ENCODE results near the gene MCRS1. TPM values are rescaled to one million over a fixed set of nuclear protein-coding genes. Genes with fewer than 3 reads are reported as not detected.
"Not testable (repeated sequence)": the region's sequence is repeated elsewhere in the genome, so short reads cannot be mapped to it uniquely, and the experiment has no call there.

MCRS1 gene, protein sequence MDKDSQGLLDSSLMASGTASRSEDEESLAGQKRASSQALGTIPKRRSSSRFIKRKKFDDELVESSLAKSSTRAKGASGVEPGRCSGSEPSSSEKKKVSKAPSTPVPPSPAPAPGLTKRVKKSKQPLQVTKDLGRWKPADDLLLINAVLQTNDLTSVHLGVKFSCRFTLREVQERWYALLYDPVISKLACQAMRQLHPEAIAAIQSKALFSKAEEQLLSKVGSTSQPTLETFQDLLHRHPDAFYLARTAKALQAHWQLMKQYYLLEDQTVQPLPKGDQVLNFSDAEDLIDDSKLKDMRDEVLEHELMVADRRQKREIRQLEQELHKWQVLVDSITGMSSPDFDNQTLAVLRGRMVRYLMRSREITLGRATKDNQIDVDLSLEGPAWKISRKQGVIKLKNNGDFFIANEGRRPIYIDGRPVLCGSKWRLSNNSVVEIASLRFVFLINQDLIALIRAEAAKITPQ
- total RNA-seq: 62.4 and 118 TPM in 2 replicates

DNA sequence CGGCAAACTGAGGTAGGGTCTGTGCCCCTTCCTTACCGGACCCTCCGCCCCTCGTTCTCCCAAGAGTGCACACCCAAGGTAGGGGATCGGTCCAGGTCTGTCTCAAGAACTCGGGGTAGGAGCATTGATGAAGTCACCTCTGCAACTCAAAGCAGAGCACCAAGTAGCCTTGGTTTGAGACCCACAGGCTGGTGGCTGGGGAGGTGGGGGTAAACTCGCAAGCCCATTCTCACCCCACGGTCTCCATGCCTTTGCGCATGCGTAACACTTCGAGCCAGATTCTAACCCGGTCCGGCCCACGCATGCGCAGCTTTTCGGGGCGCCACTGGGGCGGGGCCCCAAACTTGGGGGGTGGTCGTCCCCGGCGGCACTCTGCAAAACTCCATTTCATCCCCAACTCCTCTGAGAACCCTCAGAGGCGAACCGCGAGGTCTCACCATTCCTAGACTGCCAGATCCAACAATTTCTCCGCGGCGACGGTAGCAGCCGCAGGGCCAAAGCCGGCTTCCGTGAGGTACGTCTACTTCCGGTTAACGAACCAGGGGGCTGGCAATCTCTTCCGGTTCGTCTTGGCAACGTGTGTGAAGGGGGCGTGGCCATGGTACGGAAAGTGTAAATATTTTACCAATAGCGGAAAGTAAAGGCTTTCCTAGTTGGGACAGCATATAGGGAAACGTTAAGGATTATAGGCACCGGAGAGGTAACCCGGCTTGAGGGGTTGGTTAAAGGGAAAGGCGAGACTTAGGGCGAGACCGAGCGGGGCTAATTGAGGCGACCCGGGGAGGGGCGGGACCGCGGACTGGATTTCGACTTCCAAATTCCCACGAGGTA is at the start of gene MCRS1:
TSS of gene MCRS1 (minus strand) at position 532 of the 831 bp plus-strand sequence. CDS start 1,411 bp downstream, outside the sequence.
- TF ChIP-seq, protein P1, sequence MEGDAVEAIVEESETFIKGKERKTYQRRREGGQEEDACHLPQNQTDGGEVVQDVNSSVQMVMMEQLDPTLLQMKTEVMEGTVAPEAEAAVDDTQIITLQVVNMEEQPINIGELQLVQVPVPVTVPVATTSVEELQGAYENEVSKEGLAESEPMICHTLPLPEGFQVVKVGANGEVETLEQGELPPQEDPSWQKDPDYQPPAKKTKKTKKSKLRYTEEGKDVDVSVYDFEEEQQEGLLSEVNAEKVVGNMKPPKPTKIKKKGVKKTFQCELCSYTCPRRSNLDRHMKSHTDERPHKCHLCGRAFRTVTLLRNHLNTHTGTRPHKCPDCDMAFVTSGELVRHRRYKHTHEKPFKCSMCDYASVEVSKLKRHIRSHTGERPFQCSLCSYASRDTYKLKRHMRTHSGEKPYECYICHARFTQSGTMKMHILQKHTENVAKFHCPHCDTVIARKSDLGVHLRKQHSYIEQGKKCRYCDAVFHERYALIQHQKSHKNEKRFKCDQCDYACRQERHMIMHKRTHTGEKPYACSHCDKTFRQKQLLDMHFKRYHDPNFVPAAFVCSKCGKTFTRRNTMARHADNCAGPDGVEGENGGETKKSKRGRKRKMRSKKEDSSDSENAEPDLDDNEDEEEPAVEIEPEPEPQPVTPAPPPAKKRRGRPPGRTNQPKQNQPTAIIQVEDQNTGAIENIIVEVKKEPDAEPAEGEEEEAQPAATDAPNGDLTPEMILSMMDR (conservative IDR thresholded peaks at IDR 0.05; ENCODE audit: low read depth, low read length): no peak
- DNase-seq (ENCODE audit: low read depth): peak; percentile 62
- peak within 1 kb of the TSS; percentile 71 for H3K4me3 ChIP-seq (ENCODE audit: low read depth, low read length)

DNA sequence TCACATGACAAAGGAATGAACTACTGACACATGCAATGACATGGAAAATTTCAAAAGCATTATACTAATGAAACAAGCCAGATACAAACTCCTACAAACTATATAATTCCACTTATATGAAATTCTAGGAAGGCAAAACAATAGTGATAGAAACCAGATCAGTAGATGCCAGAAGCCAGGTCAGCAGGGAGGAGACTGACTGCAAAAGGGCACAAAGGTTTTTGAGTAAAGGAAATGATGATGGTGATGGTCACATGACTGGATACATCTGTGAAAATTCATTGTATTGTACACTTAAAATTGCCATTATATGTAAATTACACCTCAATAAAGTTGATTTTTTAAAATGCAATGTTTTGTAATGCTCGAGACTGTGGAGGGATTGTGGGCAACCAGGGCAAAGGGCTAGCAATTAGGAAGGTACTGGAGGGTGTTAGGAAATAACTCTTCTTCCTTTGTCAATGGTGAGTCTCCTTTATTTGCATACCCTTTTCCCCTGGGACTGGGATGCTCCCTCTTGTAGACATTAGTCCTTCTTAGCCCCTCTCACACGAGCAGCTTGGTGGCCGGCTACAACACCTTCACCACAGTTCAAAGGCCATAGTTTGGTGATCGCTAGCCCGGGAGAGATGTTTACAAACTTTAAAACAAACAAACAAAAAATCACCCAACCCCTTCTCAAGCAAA is 48.7 kb upstream of the MCRS1 start:
- TF ChIP-seq, protein P1 (conservative IDR thresholded peaks at IDR 0.05; ENCODE audit: low read depth, low read length): no peak
- DNase-seq (ENCODE audit: low read depth): no peak
- H3K4me3 ChIP-seq (ENCODE audit: low read depth, low read length): no peak overlapping the region

DNA sequence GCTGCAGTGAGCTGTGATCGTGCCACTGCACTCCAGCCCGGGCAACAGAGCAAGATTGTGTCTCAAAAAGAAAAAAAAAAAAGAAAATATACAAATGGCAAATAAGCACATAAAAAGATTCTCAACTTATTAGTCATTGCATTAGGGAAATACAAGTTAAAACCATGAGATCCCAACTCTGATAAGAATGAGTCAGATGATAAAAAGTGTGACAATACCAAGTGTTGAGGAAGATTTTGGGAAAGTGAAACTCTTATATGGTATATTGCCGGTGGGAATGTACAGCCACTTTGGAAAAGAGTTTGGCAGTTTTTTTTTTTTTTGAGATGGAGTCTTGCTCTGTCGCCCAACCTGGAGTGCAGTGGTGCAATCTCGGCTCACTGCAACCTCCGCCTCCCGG is 47.8 kb upstream of the MCRS1 start:
- DNase-seq (ENCODE audit: low read depth): no peak
- H3K4me3 ChIP-seq (ENCODE audit: low read depth, low read length): no peak overlapping the region
- TF ChIP-seq, protein P1 (conservative IDR thresholded peaks at IDR 0.05; ENCODE audit: low read depth, low read length): no peak

DNA sequence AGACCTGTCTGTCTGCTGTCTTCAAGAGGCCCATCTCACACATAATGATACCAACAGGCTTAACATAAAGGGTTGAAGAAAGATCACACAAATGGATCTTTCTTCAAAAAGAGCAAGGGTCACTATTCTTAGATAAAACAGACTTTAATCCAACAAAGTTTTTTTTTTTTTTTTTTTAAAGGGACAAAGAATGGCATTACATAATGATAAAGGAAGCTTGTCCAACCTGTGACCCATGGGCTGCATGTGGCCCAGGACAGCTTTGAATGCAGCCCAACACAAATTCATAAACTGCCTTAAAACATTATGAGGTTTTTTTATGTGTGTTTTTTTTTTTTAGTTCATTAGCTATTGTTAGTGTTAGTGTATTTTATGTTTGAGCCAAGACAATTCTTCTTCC is 44.3 kb upstream of the MCRS1 start:
- TF ChIP-seq, protein P1 (conservative IDR thresholded peaks at IDR 0.05; ENCODE audit: low read depth, low read length): no peak
- DNase-seq (ENCODE audit: low read depth): no peak
- H3K4me3 ChIP-seq (ENCODE audit: low read depth, low read length): no peak overlapping the region

DNA sequence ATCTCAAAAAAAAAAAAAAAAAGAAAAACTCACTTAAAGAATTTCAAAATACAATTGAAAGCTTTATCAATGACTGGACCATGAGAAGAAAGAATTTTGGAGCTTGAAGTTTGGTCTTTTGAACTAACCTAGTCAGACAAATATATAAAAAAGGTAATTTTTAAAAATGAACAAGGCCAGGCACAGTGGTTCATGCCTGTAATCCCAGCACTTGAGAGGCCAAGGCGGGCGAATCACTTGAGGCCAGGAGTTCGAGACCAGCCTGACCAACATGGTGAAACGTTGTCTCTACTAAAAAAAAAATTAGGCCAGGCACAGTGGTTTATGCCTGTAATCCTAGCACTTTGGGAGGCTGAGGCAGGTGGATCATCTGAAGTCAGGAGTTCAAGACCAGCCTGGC is 42.8 kb upstream of the MCRS1 start:
- not testable (repeated sequence) for DNase-seq (ENCODE audit: low read depth)

DNA sequence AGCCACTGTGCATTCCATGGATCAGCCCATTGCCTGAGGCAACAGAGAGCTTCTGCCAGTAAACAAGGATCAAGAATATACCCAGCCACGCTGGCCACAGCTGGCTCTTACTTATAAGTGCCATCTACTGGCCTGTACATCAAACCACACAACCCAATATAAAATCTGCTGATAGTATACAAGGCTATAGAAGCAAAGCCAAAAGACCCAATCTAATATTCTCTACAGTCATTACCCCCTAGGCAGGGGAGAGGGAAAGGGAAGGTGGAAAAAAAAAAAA is 41.9 kb upstream of the MCRS1 start:
- DNase-seq (ENCODE audit: low read depth): no peak
- no peak overlapping the region for H3K4me3 ChIP-seq (ENCODE audit: low read depth, low read length)
- TF ChIP-seq, protein P1 (conservative IDR thresholded peaks at IDR 0.05; ENCODE audit: low read depth, low read length): peak; percentile 8

More for the DNA sequence above, 42.8 kb upstream of the MCRS1 start:
- H3K4me3 ChIP-seq (ENCODE audit: low read depth, low read length): not testable (repeated sequence)

Data from epithelial cell of proximal tubule (primary cell).